ENCODE measurements around the gene PHF12. TPM values are rescaled to one million over a fixed set of nuclear protein-coding genes. Genes with fewer than 3 reads are reported as not detected.

Gene PHF12
- total and polyA plus RNA-seq, 2 of the 13 experiments (the other 11 are each of a cell fraction or from before 2014, with no cell fraction given), result 9.8 to 17.1 TPM

GRCh38 chr17:28885951-28886350 is 65.4 kb downstream of the PHF12 start:
- POLR2A ChIA-PET, result interaction anchor here (1.4 kb wide), 1 partner anchor 12 kb away, joined by 4 read pairs; the partner anchor contains the start of gene FLOT2
- Histone ChIP-seq H3K36me3 (replicated peaks in 1 of 2; ENCODE audit: control insufficient read depth in 1 of 2, insufficient read depth in 2 of 2, low read length in 2 of 2) (peaks cover 23 to 45% of the 10 kb centered on the region in 2 experiments), H3K9me3 (ENCODE audit: low read length) (no peaks in the 10 kb centered on the region), H2AFZ (ENCODE audit: low read length) (no peak overlapping the region), H4K20me1 (ENCODE audit: insufficient read depth, low read length) (no peaks in the 10 kb centered on the region), H3K27ac (ENCODE audit: extremely low read length, insufficient read depth, low read length) (no peak overlapping the region), H3K79me2 (ENCODE audit: insufficient read depth, low read length) (no peaks in the 10 kb centered on the region), H3K4me1 (ENCODE audit: insufficient read depth, low read length) (no peaks in the 10 kb centered on the region), H3K4me3 (replicated peaks in 1 of 3; ENCODE audit: insufficient read depth in 1 of 3, low read depth in 2 of 3, low read length in 3 of 3) (no peak overlapping the region), H3K27me3 (ENCODE audit: control insufficient read depth in 1 of 2, insufficient read depth in 2 of 2, low read length in 2 of 2) (no peaks in the 10 kb centered on the region), H3K9ac (ENCODE audit: insufficient read depth, low read depth, low read length) (no peak overlapping the region), H3K4me2 (ENCODE audit: low read depth, low read length) (no peak overlapping the region)
- in situ Hi-C loops (cut with HindIII; ENCODE audit: extremely low pct_ligation_motif_present, low pct_unique_long_range_greater_than_20kb) (loop anchor here (10.0 to 25.0 kb wide), 2 partner anchors 121 to 249 kb away; partner anchors contain the start of gene BLTP2), intact Hi-C loops (cut with micrococcal nuclease; ENCODE audit: unreplicated experiment) (no loop called here)
- no peak for DNase-seq (ENCODE audit: low spot score)
- BruUV-seq (replicated peaks), result no TSS peak
- no peak for FAIRE-seq
- WGBS (ENCODE audit: low lambda C conversion rate), result 100% methylated on average over 3 of the region's 10 CpGs
- ATAC-seq, result no peak
- CTCF ChIA-PET (ENCODE audit: low intra/inter-chr PET ratio, low total read pairs), result no interaction called here
- TF ChIP-seq REXO4 (CRISPR knock-in tag; IDR thresholded peaks at IDR 0.05; ENCODE audit: borderline replicate concordance), result no peak
- peak; percentile 33 for TF ChIP-seq AGO2 (optimal IDR thresholded peaks at IDR 0.05; ENCODE audit: low read depth, low read length)
- TF ChIP-seq HMGA1 (CRISPR knock-in tag; conservative IDR thresholded peaks at IDR 0.05), result no peak
- no peak for TF ChIP-seq CBX2 (IDR thresholded peaks at IDR 0.05; ENCODE audit: low read depth, low read length)
- TF ChIP-seq CBX2 (CRISPR knock-in tag; IDR thresholded peaks at IDR 0.05; ENCODE audit: low read depth), result no peak
- no peak for TF ChIP-seq PITX1 (CRISPR knock-in tag; IDR thresholded peaks at IDR 0.05)

- intact Hi-C loops (cut with micrococcal nuclease; ENCODE audit: unreplicated experiment), result no loop called here
- Histone ChIP-seq H3K36me3 (replicated peaks in 1 of 2; ENCODE audit: control insufficient read depth in 1 of 2, insufficient read depth in 2 of 2, low read length in 2 of 2) (peaks cover 26 to 51% of the 10 kb centered on the region in 2 experiments), H3K4me2 (ENCODE audit: low read depth, low read length) (no peak overlapping the region), H3K27ac (ENCODE audit: extremely low read length, insufficient read depth, low read length) (no peak overlapping the region), H4K20me1 (ENCODE audit: insufficient read depth, low read length) (no peaks in the 10 kb centered on the region), H3K9ac (ENCODE audit: insufficient read depth, low read depth, low read length) (no peak overlapping the region), H2AFZ (ENCODE audit: low read length) (no peak overlapping the region), H3K9me3 (ENCODE audit: low read length) (no peaks in the 10 kb centered on the region), H3K79me2 (ENCODE audit: insufficient read depth, low read length) (no peaks in the 10 kb centered on the region), H3K4me3 (replicated peaks in 1 of 3; ENCODE audit: insufficient read depth in 1 of 3, low read depth in 2 of 3, low read length in 3 of 3) (no peak overlapping the region), H3K27me3 (ENCODE audit: control insufficient read depth in 1 of 2, insufficient read depth in 2 of 2, low read length in 2 of 2) (no peaks in the 10 kb centered on the region), H3K4me1 (ENCODE audit: insufficient read depth, low read length) (no peaks in the 10 kb centered on the region)
- FAIRE-seq, result no peak
- 97% methylated on average over 4 of the region's 4 CpGs for whole genome bisulfite sequencing (ENCODE audit: low lambda C conversion rate)
- no peak for ATAC-seq
- ChIA-PET CTCF (ENCODE audit: low intra/inter-chr PET ratio, low total read pairs) (no interaction called here), POLR2A (no interaction called here)
- no peak for DNase-seq (ENCODE audit: low spot score)
- TF ChIP-seq ZFAT (CRISPR knock-in tag; conservative IDR thresholded peaks at IDR 0.05), result no peak
- TF ChIP-seq TBP (CRISPR knock-in tag; IDR thresholded peaks at IDR 0.05), result no peak
- TF ChIP-seq ZHX2 (IDR thresholded peaks at IDR 0.05; ENCODE audit: low read depth), result no peak
- TF ChIP-seq ZHX2 (CRISPR knock-in tag; IDR thresholded peaks at IDR 0.05; ENCODE audit: borderline replicate concordance), result no peak
- no peak for TF ChIP-seq ZSCAN31 (CRISPR knock-in tag; IDR thresholded peaks at IDR 0.05; ENCODE audit: low read depth)
- TF ChIP-seq ZBTB38 (CRISPR knock-in tag; IDR thresholded peaks at IDR 0.05), result no peak
- TF ChIP-seq NBN (conservative IDR thresholded peaks at IDR 0.05), result no peak
- in situ Hi-C loops (cut with HindIII; ENCODE audit: extremely low pct_ligation_motif_present, low pct_unique_long_range_greater_than_20kb), result loop anchor here (10.0 to 25.0 kb wide), 2 partner anchors 121 to 248 kb away; partner anchors contain the start of gene BLTP2
- BruUV-seq (replicated peaks), result no TSS peak
Measured at GRCh38 chr17:28885363-28885762, 66.0 kb downstream of the PHF12 start.
